CD14-positive monocyte (primary cell): ENCODE results near the gene NID1. TPM values are rescaled to one million over a fixed set of nuclear protein-coding genes. Genes with fewer than 3 reads are reported as not detected.

Source experiments
- DNase-seq, 3 donors: peaks; one replicate each; pipeline ENCODE4 v3.0.0-alpha.2; 2011 to 2022
- H2AFZ ChIP-seq: 2 replicates; pipeline ENCODE4 v1.6.0; 2012; ENCODE audit warnings: mild to moderate bottlenecking, low read depth, low read length, inconsistent platforms; ENCODE audit not compliant: insufficient read depth, poor library complexity, severe bottlenecking
- H3K27ac ChIP-seq, 2 donors: 1 replicate in 1 of 2; 2 replicates in 1 of 2; pipeline ENCODE4 v1.5.1; 2012 to 2013; ENCODE audit warnings: low read length in 2 of 2, control low read depth in 1 of 2, inconsistent platforms in 1 of 2, low read depth in 1 of 2, mild to moderate bottlenecking in 1 of 2
- H3K27me3 ChIP-seq, 2 donors: one replicate each; pipeline versions ENCODE4 v1.6.0 to v1.6.1; 2011 to 2013; ENCODE audit warnings: low read length in 2 of 2; ENCODE audit not compliant: control insufficient read depth in 2 of 2, insufficient read depth in 2 of 2
- H3K36me3 ChIP-seq, 2 donors: replicated peaks in 1 of 2; 1 replicate in 1 of 2; 2 replicates in 1 of 2; pipeline versions ENCODE4 v1.5.1 to v1.6.1; 2012 to 2013; ENCODE audit warnings: low read length in 2 of 2, control low read depth in 1 of 2, inconsistent platforms in 1 of 2, mild to moderate bottlenecking in 1 of 2; ENCODE audit not compliant: insufficient read depth in 2 of 2, control insufficient read depth in 1 of 2
- H3K4me1 ChIP-seq, 2 donors: 1 replicate in 1 of 2; 2 replicates in 1 of 2; pipeline versions ENCODE4 v1.5.1 to v1.6.1; 2012 to 2013; ENCODE audit warnings: low read length in 2 of 2, control low read depth in 1 of 2, inconsistent platforms in 1 of 2, mild to moderate bottlenecking in 1 of 2, moderate library complexity in 1 of 2; ENCODE audit not compliant: insufficient read depth in 2 of 2, control insufficient read depth in 1 of 2
- H3K4me2 ChIP-seq: replicated peaks from 2 replicates; pipeline ENCODE3; 2012; ENCODE audit warnings: low read length, moderate library complexity, mild to moderate bottlenecking; ENCODE audit not compliant: poor library complexity, severe bottlenecking; ENCODE audit errors: extremely low read depth
- H3K4me3 ChIP-seq, 3 experiments: fragments of 200-600 bp in 1 of 3; sonication (generic) in 1 of 3; replicated peaks in 1 of 3; 1 replicate in 2 of 3; 2 replicates in 1 of 3; pipeline ENCODE4 v1.5.1; 2011 to 2013; ENCODE audit warnings: low read length in 3 of 3, mild to moderate bottlenecking in 3 of 3, control low read depth in 2 of 3, low read depth in 2 of 3, inconsistent platforms in 1 of 3, moderate library complexity in 1 of 3
- H3K79me2 ChIP-seq: 2 replicates; pipeline ENCODE4 v1.6.0; 2012; ENCODE audit warnings: mild to moderate bottlenecking, control low read depth, inconsistent platforms, low read length, moderate library complexity; ENCODE audit not compliant: insufficient read depth
- H3K9ac ChIP-seq: 2 replicates; pipeline ENCODE4 v1.6.0; 2017; ENCODE audit warnings: low read length, mild to moderate bottlenecking; ENCODE audit not compliant: insufficient read depth, poor library complexity, severe bottlenecking
- H3K9me3 ChIP-seq, 2 donors: replicated peaks in 1 of 2; 1 replicate in 1 of 2; 2 replicates in 1 of 2; pipeline versions ENCODE4 v1.5.1 to v1.6.1; 2012 to 2013; ENCODE audit warnings: low read length in 2 of 2, control low read depth in 1 of 2; ENCODE audit not compliant: control insufficient read depth in 1 of 2, insufficient read depth in 1 of 2
- H4K20me1 ChIP-seq: 2 replicates; pipeline ENCODE4 v1.6.0; 2012; ENCODE audit warnings: mild to moderate bottlenecking, low read length, control low read depth, moderate library complexity; ENCODE audit not compliant: insufficient read depth
- H3K27ac Mint-ChIP-seq, 7 donors: one replicate each; pipeline ENCODE4 v1.8.0; 2020; ENCODE audit warnings: mild to moderate bottlenecking in 7 of 7, mixed read lengths in 7 of 7, moderate library complexity in 6 of 7, inconsistent platforms in 2 of 7
- H3K27me3 Mint-ChIP-seq, 3 donors: one replicate each; pipeline ENCODE4 v1.8.0; 2021 to 2022; ENCODE audit warnings: low read depth in 3 of 3, mild to moderate bottlenecking in 3 of 3, mixed read lengths in 3 of 3, moderate library complexity in 3 of 3, inconsistent platforms in 1 of 3
- H3K36me3 Mint-ChIP-seq, 2 donors: one replicate each; pipeline ENCODE4 v1.8.0; 2020; ENCODE audit warnings: mixed read lengths in 2 of 2, inconsistent platforms in 1 of 2, mild to moderate bottlenecking in 1 of 2
- H3K4me1 Mint-ChIP-seq: one replicate; pipeline ENCODE4 v1.8.0; 2020; ENCODE audit warnings: mild to moderate bottlenecking, mixed read lengths
- H3K4me3 Mint-ChIP-seq, 2 donors: one replicate each; pipeline ENCODE4 v1.8.0; 2020; ENCODE audit warnings: mild to moderate bottlenecking in 2 of 2, mixed read lengths in 2 of 2, moderate library complexity in 1 of 2
- H3K9me3 Mint-ChIP-seq, 7 donors: one replicate each; pipeline ENCODE4 v1.8.0; 2020 to 2022; ENCODE audit warnings: mixed read lengths in 7 of 7, mild to moderate bottlenecking in 6 of 7, moderate library complexity in 6 of 7, inconsistent platforms in 2 of 7
- CTCF ChIP-seq: fragments of 200-600 bp; IDR thresholded peaks from one replicate; pipeline ENCODE4 v1.8.0; 2022; ENCODE audit warnings: antibody characterized with exemption, mild to moderate bottlenecking
- WGBS: methylation state at CpG from one replicate; pipeline ENCODE4 v1.1.5; 2013; ENCODE audit warnings: missing lambda C conversion rate; ENCODE audit not compliant: insufficient coverage; 5-methylcytosine and 5-hydroxymethylcytosine counted together
- intact Hi-C, 2 donors: fragments of 100-400 bp; cut with micrococcal nuclease; formaldehyde crosslinking; loops; one replicate each; pipeline versions ENCODE4 v1.15.0 to v1.15.1; 2023
- polyA plus RNA-seq, 3 donors: library from polyadenylated mRNA; depleted of rRNA in 1 of 3; unstranded in 2 of 3; stranded (reverse) in 1 of 3; fragments of 300-500 nt in 2 of 3; fragments of >200 nt in 1 of 3; fragmentation: Illumina TruSeq in 2 of 3; gene quantifications; 1 replicate in 2 of 3; 2 replicates in 1 of 3; pipeline ENCODE4 v1.2.3, GENCODE V29; 2012 to 2021

NID1 gene
- polyA plus RNA-seq, 3 donors: 6.8 to 19.7 (median 14.4) TPM

GRCh38 chr1:236024641-236025040 is 40.2 kb downstream of the NID1 start:
- H3K27ac Mint-ChIP-seq: peak overlapping the region; percentile 31 to 88 (median 62)
- H3K4me1 Mint-ChIP-seq: peaks cover 26% of the 10 kb centered on the region
- peak; percentile 15 to 56 (median 30) for DNase-seq
- Histone ChIP-seq H3K4me2 (no peak overlapping the region), H3K4me3 (no peak overlapping the region), H3K27ac (peak overlapping the region in 1 of 2 donors; percentile 55), H3K36me3 (peaks cover 21 to 43% of the 10 kb centered on the region in 2 donors), H3K9ac (no peak overlapping the region), H2AFZ (no peak overlapping the region), H3K9me3 (no peaks in the 10 kb centered on the region), H3K79me2 (no peaks in the 10 kb centered on the region), H4K20me1 (no peaks in the 10 kb centered on the region), H3K4me1 (peaks cover 18 to 25% of the 10 kb centered on the region in 2 donors), H3K27me3 (no peaks in the 10 kb centered on the region)
- no peak for TF ChIP-seq CTCF
- intact Hi-C loops: no loop called here
- H3K27me3 Mint-ChIP-seq: no peaks in the 10 kb centered on the region
- no peaks in the 10 kb centered on the region for H3K9me3 Mint-ChIP-seq
- WGBS: 70% methylated on average over 5 of the region's 7 CpGs
- peaks cover 16 to 30% of the 10 kb centered on the region in 2 donors for H3K36me3 Mint-ChIP-seq
- no peak overlapping the region for H3K4me3 Mint-ChIP-seq

GRCh38 chr1:236023926-236024565 is 40.8 kb downstream of the NID1 start:
- H3K4me1 ChIP-seq: peaks cover 18 to 25% of the 10 kb centered on the region in 2 donors
- H3K36me3 ChIP-seq: peaks cover 17 to 42% of the 10 kb centered on the region in 2 donors
- Mint-ChIP-seq H3K27me3 (no peaks in the 10 kb centered on the region), H3K4me1 (peaks cover 28% of the 10 kb centered on the region), H3K27ac (peak overlapping the region; percentile 14 to 81 (median 60)), H3K36me3 (peaks cover 14 to 24% of the 10 kb centered on the region in 2 donors), H3K9me3 (no peaks in the 10 kb centered on the region), H3K4me3 (no peak overlapping the region)
- no peak overlapping the region for H3K4me2 ChIP-seq
- no peak overlapping the region for H3K4me3 ChIP-seq
- no peaks in the 10 kb centered on the region for H4K20me1 ChIP-seq
- H2AFZ ChIP-seq: no peak overlapping the region
- no peaks in the 10 kb centered on the region for H3K27me3 ChIP-seq
- 98% methylated on average over 12 of the region's 15 CpGs for WGBS
- H3K9ac ChIP-seq: no peak overlapping the region
- no peak for DNase-seq
- peak overlapping the region; percentile 18 to 55 for H3K27ac ChIP-seq
- TF ChIP-seq CTCF: no peak
- no peaks in the 10 kb centered on the region for H3K9me3 ChIP-seq
- H3K79me2 ChIP-seq: no peaks in the 10 kb centered on the region
- intact Hi-C loops: no loop called here
